Neural progenitor cell (in vitro differentiated cells): ENCODE data around the gene NLGN3. TPM values are rescaled to one million over a fixed set of nuclear protein-coding genes. Genes with fewer than 3 reads are reported as not detected.

Experiments
- DNase-seq: peaks from one replicate; pipeline ENCODE4 v3.0.0-alpha.2; 2016; ENCODE audit warnings: low spot score
- H2AFZ ChIP-seq: fragments of 200-600 bp; sonication (generic); replicated peaks from 2 replicates; pipeline ENCODE4 v1.6.1; 2016; ENCODE audit warnings: antibody characterized with exemption
- H3F3A ChIP-seq: fragments of 200-600 bp; sonication (generic); 2 replicates; pipeline ENCODE4 v1.6.1; 2016; ENCODE audit warnings: antibody characterized with exemption, low read depth
- H3K27ac ChIP-seq: fragments of 200-600 bp; sonication (generic); 2 replicates; pipeline ENCODE4 v1.5.1; 2016; ENCODE audit warnings: mild to moderate bottlenecking
- H3K27me3 ChIP-seq: fragments of 200-600 bp; sonication (generic); 2 replicates; pipeline ENCODE4 v1.6.1; 2016; ENCODE audit warnings: mild to moderate bottlenecking, moderate library complexity
- H3K36me3 ChIP-seq: fragments of 200-600 bp; sonication (generic); 2 replicates; pipeline ENCODE4 v1.5.1; 2016
- H3K4me1 ChIP-seq: fragments of 200-600 bp; sonication (generic); 2 replicates; pipeline ENCODE4 v1.6.1; 2016; ENCODE audit warnings: mixed run types
- H3K4me2 ChIP-seq: fragments of 200-600 bp; sonication (generic); 2 replicates; pipeline ENCODE4 v1.6.1; 2016
- H3K4me3 ChIP-seq: fragments of 200-600 bp; sonication (generic); 2 replicates; pipeline ENCODE4 v1.5.1; 2016
- H3K79me2 ChIP-seq: fragments of 200-600 bp; sonication (generic); 2 replicates; pipeline ENCODE4 v1.6.1; 2016; ENCODE audit warnings: low read depth
- H3K9ac ChIP-seq: fragments of 200-600 bp; sonication (generic); 2 replicates; pipeline ENCODE4 v1.6.1; 2016
- H3K9me3 ChIP-seq: fragments of 200-600 bp; sonication (generic); 2 replicates; pipeline ENCODE4 v1.5.1; 2016; ENCODE audit warnings: low read depth
- H4K20me1 ChIP-seq: fragments of 200-600 bp; sonication (generic); 2 replicates; pipeline ENCODE4 v1.6.1; 2016; ENCODE audit warnings: low read depth
- H3K27ac Mint-ChIP-seq: 3 replicates; pipeline ENCODE4 v1.8.0; 2021; ENCODE audit warnings: mixed read lengths
- H3K27me3 Mint-ChIP-seq: 2 replicates; pipeline ENCODE4 v1.8.0; 2022; ENCODE audit warnings: low read depth, mild to moderate bottlenecking, inconsistent platforms, moderate library complexity, mixed read lengths; ENCODE audit not compliant: insufficient read depth
- H3K36me3 Mint-ChIP-seq: 3 replicates; pipeline ENCODE4 v1.8.0; 2021; ENCODE audit warnings: mixed read lengths
- H3K4me1 Mint-ChIP-seq: 3 replicates; pipeline ENCODE4 v1.8.0; 2021; ENCODE audit warnings: mixed read lengths
- H3K4me3 Mint-ChIP-seq: 3 replicates; pipeline ENCODE4 v1.8.0; 2021; ENCODE audit warnings: mild to moderate bottlenecking, moderate library complexity, mixed read lengths
- H3K9me3 Mint-ChIP-seq: 3 replicates; pipeline ENCODE4 v1.8.0; 2020; ENCODE audit warnings: mixed read lengths
- CTCF ChIP-seq: fragments of 200-600 bp; sonication (generic); IDR thresholded peaks from 2 replicates; pipeline ENCODE4 v1.5.1; 2017; ENCODE audit warnings: antibody characterized with exemption, mild to moderate bottlenecking
- EZH2 ChIP-seq: fragments of 200-600 bp; sonication (generic); IDR thresholded peaks from 2 replicates; pipeline ENCODE4 v1.6.1; 2017; ENCODE audit warnings: antibody characterized with exemption, mild to moderate bottlenecking, moderate library complexity
- EZH2phosphoT487 ChIP-seq: fragments of 200-600 bp; sonication (generic); IDR thresholded peaks from 2 replicates; pipeline ENCODE4 v1.6.1; 2017; ENCODE audit warnings: antibody characterized with exemption
- total RNA-seq: library from RNA; depleted of rRNA; stranded (reverse); fragments of >200 nt; gene quantifications from 2 replicates; pipeline ENCODE4 v1.2.3, GENCODE V29; 2015; ENCODE audit warnings: low replicate concordance

The NLGN3 gene
- total RNA-seq, 1 donor from 2014 or later = 10.0 TPM

GRCh38 chrX:71160475-71160874 is 15.8 kb downstream of the NLGN3 start:
- no peak overlapping the region for H2AFZ ChIP-seq
- no peaks in the 10 kb centered on the region for H3K36me3 ChIP-seq
- Mint-ChIP-seq H3K4me3 (no peak overlapping the region), H3K9me3 (peaks cover 6% of the 10 kb centered on the region), H3K27ac (no peak overlapping the region), H3K27me3 (peaks cover 3% of the 10 kb centered on the region), H3K36me3 (peaks cover 29% of the 10 kb centered on the region), H3K4me1 (peaks cover 19% of the 10 kb centered on the region)
- H3K9ac ChIP-seq = no peak overlapping the region
- no peaks in the 10 kb centered on the region for H3K4me1 ChIP-seq
- H3K27me3 ChIP-seq = no peaks in the 10 kb centered on the region
- no peak overlapping the region for H3K27ac ChIP-seq
- H3K4me3 ChIP-seq = no peak overlapping the region
- H4K20me1 ChIP-seq = no peaks in the 10 kb centered on the region
- H3F3A ChIP-seq = no peaks in the 10 kb centered on the region
- no peak for TF ChIP-seq EZH2phosphoT487
- TF ChIP-seq EZH2 = no peak
- TF ChIP-seq CTCF = no peak
- H3K79me2 ChIP-seq = no peaks in the 10 kb centered on the region
- H3K9me3 ChIP-seq = no peaks in the 10 kb centered on the region
- DNase-seq = no peak
- H3K4me2 ChIP-seq = no peak overlapping the region

- H3K27ac Mint-ChIP-seq = peak overlapping the region; percentile 70
- Histone ChIP-seq H3F3A (no peaks in the 10 kb centered on the region), H3K27ac (no peak overlapping the region), H3K4me3 (no peak overlapping the region), H3K9ac (no peak overlapping the region), H3K4me1 (no peaks in the 10 kb centered on the region), H3K36me3 (no peaks in the 10 kb centered on the region), H3K4me2 (no peak overlapping the region), H3K79me2 (no peaks in the 10 kb centered on the region), H2AFZ (no peak overlapping the region), H3K9me3 (no peaks in the 10 kb centered on the region), H3K27me3 (no peaks in the 10 kb centered on the region), H4K20me1 (no peaks in the 10 kb centered on the region)
- peak overlapping the region; percentile 35 for H3K4me3 Mint-ChIP-seq
- DNase-seq = peak; percentile 44
- peaks cover 19% of the 10 kb centered on the region for H3K4me1 Mint-ChIP-seq
- H3K27me3 Mint-ChIP-seq = peaks cover 3% of the 10 kb centered on the region
- H3K9me3 Mint-ChIP-seq = peaks cover 11% of the 10 kb centered on the region
- H3K36me3 Mint-ChIP-seq = peaks cover 32% of the 10 kb centered on the region
- TF ChIP-seq EZH2 (no peak), CTCF (no peak), EZH2phosphoT487 (no peak)
Observed at GRCh38 chrX:71162981-71163380, 18.3 kb downstream of the NLGN3 start.

GRCh38 chrX:71164071-71164470 is 19.4 kb downstream of the NLGN3 start:
- Histone ChIP-seq H4K20me1 (no peaks in the 10 kb centered on the region), H3K4me3 (no peak overlapping the region), H3K79me2 (no peaks in the 10 kb centered on the region), H3K4me1 (no peaks in the 10 kb centered on the region), H3K9me3 (no peaks in the 10 kb centered on the region), H3K27ac (no peak overlapping the region), H3K27me3 (no peaks in the 10 kb centered on the region), H3K4me2 (no peak overlapping the region), H3K9ac (no peak overlapping the region), H2AFZ (no peak overlapping the region), H3F3A (no peaks in the 10 kb centered on the region), H3K36me3 (no peaks in the 10 kb centered on the region)
- H3K4me1 Mint-ChIP-seq = peaks cover 19% of the 10 kb centered on the region
- no peak overlapping the region for H3K4me3 Mint-ChIP-seq
- peaks cover 14% of the 10 kb centered on the region for H3K9me3 Mint-ChIP-seq
- TF ChIP-seq CTCF (no peak), EZH2phosphoT487 (no peak), EZH2 (no peak)
- peak overlapping the region; percentile 74 for H3K27ac Mint-ChIP-seq
- peaks cover 4% of the 10 kb centered on the region for H3K27me3 Mint-ChIP-seq
- DNase-seq = no peak
- H3K36me3 Mint-ChIP-seq = peaks cover 33% of the 10 kb centered on the region
